SK-N-SH (cell line): ENCODE measurements around the gene CDKN3. TPM values are rescaled to one million over a fixed set of nuclear protein-coding genes. Genes with fewer than 3 reads are reported as not detected.
A peak's percentile ranks its signal among the peaks of the same experiment; 100 is the strongest.

Source experiments
- CTCF ChIA-PET: fragments of 300-600, 350-600 bp; formaldehyde crosslinking; extraction: SDS; loops from one replicate; lab custom pipeline; 2021; lab: Yijun Ruan, JAX
- POLR2A ChIA-PET: fragments of 350-600 bp; sonication (Branson Sonifier 250); formaldehyde crosslinking; extraction: SDS; loops from one replicate; lab custom pipeline; 2020; ENCODE audit warnings: antibody characterized with exemption, inconsistent platforms; lab: Yijun Ruan, JAX
- DNase-seq: peaks from one replicate; pipeline ENCODE4 v3.0.0; 2012
- H2AFZ ChIP-seq: fragments of 200-600 bp; sonication (generic); 2 replicates; pipeline ENCODE4 v1.8.1; 2016; ENCODE audit warnings: antibody characterized with exemption, mild to moderate bottlenecking, low read depth
- H3F3A ChIP-seq: fragments of 200-600 bp; sonication (generic); replicated peaks from 2 replicates; pipeline ENCODE3; 2016; ENCODE audit warnings: antibody characterized with exemption, mild to moderate bottlenecking; ENCODE audit not compliant: insufficient read depth
- H3K27ac ChIP-seq, 2 experiments: fragments of 200-500 bp in 1 of 2; fragments of 200-600 bp in 1 of 2; sonication (Bioruptor generic) in 1 of 2; sonication (generic), shearing (Covaris generic) in 1 of 2; 2 replicates each; pipeline versions ENCODE4 v1.5.1 to v1.6.1; 2014 to 2016; ENCODE audit warnings: low read depth in 2 of 2, inconsistent platforms in 1 of 2, low read length in 1 of 2, mild to moderate bottlenecking in 1 of 2, mixed read lengths in 1 of 2
- H3K27me3 ChIP-seq: fragments of 200-600 bp; sonication (generic), shearing (Covaris generic); 2 replicates; pipeline ENCODE4 v1.6.1; 2016; ENCODE audit warnings: mixed run types; ENCODE audit not compliant: insufficient read depth
- H3K36me3 ChIP-seq, 2 experiments: fragments of 200-500 bp in 1 of 2; fragments of 200-600 bp in 1 of 2; sonication (Bioruptor generic) in 1 of 2; sonication (generic) in 1 of 2; replicated peaks in 1 of 2; 2 replicates each; pipeline versions ENCODE3 to v1.5.1; 2014 to 2016; ENCODE audit warnings: low read length in 1 of 2, mild to moderate bottlenecking in 1 of 2; ENCODE audit not compliant: insufficient read depth in 2 of 2, control insufficient read depth in 1 of 2
- H3K4me1 ChIP-seq, 2 experiments: fragments of 200-500 bp in 1 of 2; fragments of 200-600 bp in 1 of 2; sonication (Bioruptor generic) in 1 of 2; sonication (generic), shearing (Covaris generic) in 1 of 2; 2 replicates each; pipeline versions ENCODE4 v1.5.1 to v1.6.1; 2014 to 2016; ENCODE audit warnings: low read depth in 1 of 2, low read length in 1 of 2, mixed run types in 1 of 2; ENCODE audit not compliant: insufficient read depth in 2 of 2, control insufficient read depth in 1 of 2
- H3K4me2 ChIP-seq: fragments of 200-600 bp; sonication (generic), shearing (Covaris generic); 2 replicates; pipeline ENCODE4 v1.6.1; 2017; ENCODE audit warnings: mixed run types
- H3K4me3 ChIP-seq, 2 experiments: fragments of 200-500 bp in 1 of 2; fragments of 200-600 bp in 1 of 2; sonication (Bioruptor generic) in 1 of 2; sonication (generic), shearing (Covaris generic) in 1 of 2; 2 replicates each; pipeline versions ENCODE4 v1.5.1 to v1.8.1; 2014 to 2016; ENCODE audit warnings: low read depth in 2 of 2, inconsistent platforms in 1 of 2, low read length in 1 of 2, mild to moderate bottlenecking in 1 of 2, mixed read lengths in 1 of 2, moderate library complexity in 1 of 2
- H3K79me2 ChIP-seq: fragments of 200-600 bp; sonication (generic); 2 replicates; pipeline ENCODE4 v1.8.1; 2017; ENCODE audit warnings: mild to moderate bottlenecking; ENCODE audit not compliant: insufficient read depth
- H3K9ac ChIP-seq: fragments of 200-600 bp; sonication (generic); 2 replicates; pipeline ENCODE4 v1.6.1; 2017; ENCODE audit warnings: mixed run types
- H3K9me2 ChIP-seq: fragments of 200-600 bp; sonication (generic); 2 replicates; pipeline ENCODE4 v1.6.1; 2017; ENCODE audit warnings: mixed run types
- H3K9me3 ChIP-seq: fragments of 200-600 bp; sonication (generic); 2 replicates; pipeline ENCODE4 v1.6.1; 2017; ENCODE audit warnings: mixed run types, mild to moderate bottlenecking, moderate library complexity
- H4K20me1 ChIP-seq: fragments of 200-600 bp; sonication (generic); 2 replicates; pipeline ENCODE4 v1.6.1; 2017; ENCODE audit warnings: mild to moderate bottlenecking, mixed run types; ENCODE audit not compliant: insufficient read depth
- CHD2 ChIP-seq: fragments of 150-350 bp; IDR thresholded peaks from 2 replicates; pipeline ENCODE4 v1.6.1; 2018; ENCODE audit warnings: low read length; ENCODE audit not compliant: partially characterized antibody
- FOSL2 ChIP-seq: IDR thresholded peaks from 2 replicates; pipeline ENCODE4 v1.4.0; 2012; ENCODE audit warnings: low read depth, mild to moderate bottlenecking, moderate library complexity, borderline replicate concordance
- GABPA ChIP-seq: IDR thresholded peaks from 2 replicates; pipeline ENCODE4 v1.4.0; 2012; ENCODE audit warnings: low read depth, mild to moderate bottlenecking
- JUND ChIP-seq: IDR thresholded peaks from 2 replicates; pipeline ENCODE4 v1.4.0; 2012
- MXI1 ChIP-seq: IDR thresholded peaks from 2 replicates; pipeline ENCODE4 v1.6.1; 2012; ENCODE audit warnings: mild to moderate bottlenecking, low read depth, low read length, improper control_type of control experiment
- NFIC ChIP-seq: IDR thresholded peaks from 2 replicates; pipeline ENCODE4 v1.4.0; 2012; ENCODE audit warnings: borderline replicate concordance
- NRF1 ChIP-seq: IDR thresholded peaks from 2 replicates; pipeline ENCODE4 v1.6.1; 2012; ENCODE audit warnings: low read depth, mild to moderate bottlenecking, low read length
- PBX3 ChIP-seq: IDR thresholded peaks from 2 replicates; pipeline ENCODE4; 2012
- RXRA ChIP-seq: IDR thresholded peaks from 2 replicates; pipeline ENCODE4 v1.4.0; 2012; ENCODE audit warnings: low read depth, mild to moderate bottlenecking, borderline replicate concordance
- TAF1 ChIP-seq: IDR thresholded peaks from 2 replicates; pipeline ENCODE4 v1.6.1; 2012; ENCODE audit warnings: low read depth, mild to moderate bottlenecking, low read length, moderate library complexity, borderline replicate concordance
- USF2 ChIP-seq: fragments of 150-350 bp; IDR thresholded peaks from 2 replicates; pipeline ENCODE4 v1.6.1; 2017; ENCODE audit warnings: antibody characterized with exemption, low read length, low read depth, borderline replicate concordance
- WGBS: methylation state at CpG from one replicate; pipeline ENCODE4 v1.1.6; 2017; ENCODE audit warnings: low lambda C conversion rate; 5-methylcytosine and 5-hydroxymethylcytosine counted together
- polyA plus RNA-seq, 3 experiments: library from polyadenylated mRNA; depleted of rRNA; stranded (reverse); fragments of >200 nt; gene quantifications; 2 replicates each; pipeline ENCODE4 v1.2.3, GENCODE V29; 2012

CDKN3 gene
- polyA plus RNA-seq, 1 of the 3 experiments (the other 2 are of a cell fraction): 26.7 TPM

- WGBS: 73% methylated on average over 5 of the region's 5 CpGs
- peaks cover 7 to 14% of the 10 kb centered on the region in 2 experiments; a peak in 2 of 4 replicates for H3K4me1 ChIP-seq
- H4K20me1 ChIP-seq: no peaks in the 10 kb centered on the region
- H3K36me3 ChIP-seq: no peaks in the 10 kb centered on the region
- no peaks in the 10 kb centered on the region for H3K27me3 ChIP-seq
- TF ChIP-seq MXI1: no peak
- TF ChIP-seq JUND: no peak
- TF ChIP-seq FOSL2: no peak
- TF ChIP-seq GABPA: no peak
- TF ChIP-seq NRF1: no peak
- TF ChIP-seq TAF1: no peak
- no peak for TF ChIP-seq CHD2
- no peak for TF ChIP-seq RXRA
- ChIA-PET POLR2A (no interaction called here), CTCF (interaction anchor here (2.9 kb wide), 1 partner anchor 15 kb away, joined by 11 read pairs; no protein-coding TSS in a partner anchor)
- DNase-seq: no peak
- H3K9ac ChIP-seq: no peak overlapping the region
- no peak overlapping the region for H2AFZ ChIP-seq
- H3K27ac ChIP-seq: no peak overlapping the region
- no peaks in the 10 kb centered on the region for H3K9me3 ChIP-seq
- H3K4me2 ChIP-seq: no peak overlapping the region
- H3K9me2 ChIP-seq: no peaks in the 10 kb centered on the region
- H3F3A ChIP-seq: peaks cover 3% of the 10 kb centered on the region
- H3K4me3 ChIP-seq: no peak overlapping the region
- H3K79me2 ChIP-seq: no peaks in the 10 kb centered on the region
Observed at GRCh38 chr14:54362759-54363437, 33.9 kb upstream of the CDKN3 start.

- Histone ChIP-seq H3K9me3 (no peaks in the 10 kb centered on the region), H3K27ac (peak overlapping the region; percentile 6 to 68; a peak in 2 of 4 replicates), H3K27me3 (no peaks in the 10 kb centered on the region), H3K79me2 (no peaks in the 10 kb centered on the region), H3K4me2 (peak overlapping the region; percentile 50), H3K4me1 (peaks cover 7 to 14% of the 10 kb centered on the region in 2 experiments; a peak in 2 of 4 replicates), H3K9ac (no peak overlapping the region), H4K20me1 (no peaks in the 10 kb centered on the region), H3K36me3 (no peaks in the 10 kb centered on the region), H3K4me3 (0 out of 4 replicates have a peak overlapping the region, but pooled peaks of 1 of the 2 experiments have one; percentile 6), H3F3A (peaks cover 3% of the 10 kb centered on the region), H3K9me2 (no peaks in the 10 kb centered on the region), H2AFZ (peak overlapping the region; percentile 19; the same call in 1 of the 2 replicates)
- peak; percentile 10; the same call in 1 of the 2 replicates for TF ChIP-seq PBX3
- TF ChIP-seq NFIC: 0 out of 2 replicates have a peak, but pooled peaks have one; percentile 42
- TF ChIP-seq NRF1: no peak
- TF ChIP-seq USF2: no peak
- WGBS: 34% methylated on average over 9 of the region's 9 CpGs
- CTCF ChIA-PET: interaction anchor here (2.9 kb wide), 1 partner anchor 17 kb away, joined by 11 read pairs; no protein-coding TSS in a partner anchor
- POLR2A ChIA-PET: no interaction called here
- DNase-seq: no peak
Observed at GRCh38 chr14:54364555-54365415, 32.0 kb upstream of the CDKN3 start.
